Gastroesophageal sphincter (tissue), 4 donors: ENCODE data around the gene KPNB1. TPM values are rescaled to one million over a fixed set of nuclear protein-coding genes. Genes with fewer than 3 reads are reported as not detected.

Source experiments
- ATAC-seq: fragments of 150-250 bp; one replicate; pipeline ENCODE4 v1.9.1; 2016; ENCODE audit warnings: mild to moderate bottlenecking, moderate library complexity
- H3K27ac ChIP-seq, 4 donors: fragments of 200-600 bp; sonication (generic) in 3 of 4; 1 replicate in 3 of 4; 2 replicates in 1 of 4; pipeline ENCODE4 v1.5.1; 2016 to 2019
- H3K27me3 ChIP-seq: fragments of 200-600 bp; sonication (generic); one replicate; pipeline ENCODE4 v1.5.1; 2019
- H3K36me3 ChIP-seq, 2 donors: fragments of 200-600 bp; sonication (generic); one replicate each; pipeline ENCODE4 v1.5.1; 2019; ENCODE audit warnings: control low read depth in 1 of 2
- H3K4me1 ChIP-seq, 3 donors: fragments of 200-600 bp; sonication (generic); 1 replicate in 2 of 3; 2 replicates in 1 of 3; pipeline ENCODE4 v1.5.1; 2016 to 2019; ENCODE audit warnings: control low read depth in 2 of 3
- H3K4me3 ChIP-seq, 2 donors: fragments of 200-600 bp; sonication (generic); one replicate each; pipeline ENCODE4 v1.5.1; 2019; ENCODE audit warnings: mild to moderate bottlenecking in 1 of 2, moderate library complexity in 1 of 2
- H3K9me3 ChIP-seq, 3 donors: fragments of 200-600 bp; sonication (generic); one replicate each; pipeline ENCODE4 v1.5.1; 2017 to 2019; ENCODE audit warnings: control low read depth in 2 of 3
- CTCF ChIP-seq, 4 experiments: fragments of 200-600 bp in 2 of 4; fragments of 450-650 bp in 2 of 4; sonication (generic) in 1 of 4; IDR thresholded peaks; one replicate each; pipeline ENCODE4 v1.5.1; 2017 to 2019; ENCODE audit warnings: antibody characterized with exemption in 4 of 4, mild to moderate bottlenecking in 2 of 4, moderate library complexity in 2 of 4
- EP300 ChIP-seq: sonication (generic); formaldehyde crosslinking; IDR thresholded peaks from one replicate; pipeline ENCODE4 v1.6.1; 2017; ENCODE audit warnings: antibody characterized with exemption, mild to moderate bottlenecking
- POLR2A ChIP-seq, 2 donors: fragments of 450-650 bp; IDR thresholded peaks; one replicate each; pipeline ENCODE4 v1.6.1; 2017; ENCODE audit warnings: antibody characterized with exemption in 2 of 2, mild to moderate bottlenecking in 2 of 2, moderate library complexity in 1 of 2
- POLR2AphosphoS5 ChIP-seq: sonication (generic); formaldehyde crosslinking; IDR thresholded peaks from one replicate; pipeline ENCODE4 v1.6.1; 2017; ENCODE audit warnings: antibody characterized with exemption
- WGBS, 2 donors: methylation state at CpG; one replicate each; pipeline ENCODE4 v1.1.5; 2018; ENCODE audit warnings: low coverage in 1 of 2; 5-methylcytosine and 5-hydroxymethylcytosine counted together
- total RNA-seq, 4 donors: library from RNA; depleted of rRNA; stranded (reverse); fragments of >200 nt; gene quantifications; one replicate each; pipeline ENCODE4 v1.1.0, GENCODE V29; 2016

Gene KPNB1
- total RNA-seq, 4 donors from 2014 or later = 192 to 215 (median 211) TPM

- TF ChIP-seq POLR2A (IDR thresholded peaks at IDR 0.05) (no peak), POLR2AphosphoS5 (no peak), EP300 (no peak), CTCF (IDR thresholded peaks at IDR 0.05) (no peak)
- Histone ChIP-seq H3K4me1 (peaks cover 0 to 20% (median 0%) of the 10 kb centered on the region in 3 donors), H3K9me3 (no peaks in the 10 kb centered on the region), H3K27ac (no peak overlapping the region), H3K27me3 (peaks cover 37% of the 10 kb centered on the region), H3K4me3 (no peak overlapping the region), H3K36me3 (peaks cover 0 to 33% of the 10 kb centered on the region in 2 donors)
- no peak for ATAC-seq
- 56 to 67% methylated on average over 1 to 4 of the region's 5 CpGs for WGBS, 2 donors
These were observed 62.8 kb downstream of the KPNB1 start for GRCh38 chr17:47712330-47713023.

GRCh38 chr17:47713980-47714700 is 64.4 kb downstream of the KPNB1 start:
- 37 to 40% methylated on average over 4 to 5 of the region's 15 CpGs for WGBS, 2 donors
- Histone ChIP-seq H3K4me1 (peaks cover 0 to 7% (median 0%) of the 10 kb centered on the region in 3 donors), H3K9me3 (no peaks in the 10 kb centered on the region), H3K27ac (no peak overlapping the region), H3K27me3 (peaks cover 54% of the 10 kb centered on the region), H3K4me3 (no peak overlapping the region), H3K36me3 (peaks cover 0 to 27% of the 10 kb centered on the region in 2 donors)
- TF ChIP-seq EP300 (no peak), CTCF (IDR thresholded peaks at IDR 0.05) (no peak)
- ATAC-seq = no peak

GRCh38 chr17:47714773-47715396 is 65.2 kb downstream of the KPNB1 start:
- TF ChIP-seq POLR2A (IDR thresholded peaks at IDR 0.05) (no peak), CTCF (IDR thresholded peaks at IDR 0.05) (no peak), POLR2AphosphoS5 (no peak), EP300 (no peak)
- Histone ChIP-seq H3K9me3 (no peaks in the 10 kb centered on the region), H3K4me3 (no peak overlapping the region), H3K27ac (no peak overlapping the region), H3K36me3 (peaks cover 0 to 20% of the 10 kb centered on the region in 2 donors), H3K27me3 (peaks cover 61% of the 10 kb centered on the region), H3K4me1 (no peaks in the 10 kb centered on the region)
- ATAC-seq = no peak
- 59 to 70% methylated on average over 3 of the region's 6 CpGs for WGBS, 2 donors

GRCh38 chr17:47715669-47716325 is 66.1 kb downstream of the KPNB1 start:
- Histone ChIP-seq H3K4me1 (peaks cover 0 to 5% (median 1%) of the 10 kb centered on the region in 3 donors), H3K27ac (no peak overlapping the region), H3K27me3 (peaks cover 70% of the 10 kb centered on the region), H3K36me3 (peaks cover 0 to 11% of the 10 kb centered on the region in 2 donors), H3K4me3 (no peak overlapping the region), H3K9me3 (no peaks in the 10 kb centered on the region)
- no peak for ATAC-seq
- 63% methylated on average over 4 of the region's 10 CpGs; no CpG with 5 or more reads in 1 of the 2 donors for WGBS, 2 donors
- TF ChIP-seq CTCF (IDR thresholded peaks at IDR 0.05) (no peak), POLR2A (IDR thresholded peaks at IDR 0.05) (no peak), POLR2AphosphoS5 (no peak), EP300 (no peak)
